Activated CD8-positive, alpha-beta memory T cell treated with anti-CD3 and anti-CD28 coated beads for 48 hours (primary cell): ENCODE data around the gene U2AF1L4.

Source experiments
- DNase-seq, 3 experiments: peaks; one replicate each; pipeline ENCODE4 v3.0.0-alpha.2; 2020; ENCODE audit warnings: low read depth in 2 of 3, low spot score in 2 of 3

U2AF1L4 gene

GRCh38 chr19:35742121-35742724, 3.0 kb downstream of the U2AF1L4 start, which contains the start of gene IGFLR1:
Gene IGFLR1 (minus strand): TSS chr19:35742452. CDS start chr19:35741180, 1,272 bp downstream.
- DNase-seq, result peak; percentile 51 to 60 (median 54)

GRCh38 chr19:35741203-35741515, 4.1 kb downstream of the U2AF1L4 start:
- no peak for DNase-seq

- DNase-seq, result peak; percentile 82 to 90 (median 89)
These were observed 4.6 kb downstream of the U2AF1L4 start for GRCh38 chr19:35740423-35741202.

GRCh38 chr19:35740108-35740422, 5.2 kb downstream of the U2AF1L4 start:
- no peak for DNase-seq

- no peak for DNase-seq
These were observed 5.7 kb downstream of the U2AF1L4 start for GRCh38 chr19:35739275-35740107.

- no peak for DNase-seq
These were observed 6.4 kb downstream of the U2AF1L4 start for GRCh38 chr19:35738887-35739229.

- no peak for DNase-seq
These were observed 7.0 kb downstream of the U2AF1L4 start for GRCh38 chr19:35738021-35738886.

GRCh38 chr19:35736913-35737886, 8.0 kb downstream of the U2AF1L4 start:
- no peak for DNase-seq

GRCh38 chr19:35734889-35735288, 10.3 kb downstream of the U2AF1L4 start:
- no peak for DNase-seq

GRCh38 chr19:35734273-35734672, 10.9 kb downstream of the U2AF1L4 start:
- no peak for DNase-seq

- no peak for DNase-seq
These were observed 11.8 kb downstream of the U2AF1L4 start for GRCh38 chr19:35733180-35734125.

GRCh38 chr19:35732540-35733179, 12.6 kb downstream of the U2AF1L4 start:
- no peak for DNase-seq

GRCh38 chr19:35731779-35732405, 13.3 kb downstream of the U2AF1L4 start:
- no peak for DNase-seq

GRCh38 chr19:35731353-35731752, 13.9 kb downstream of the U2AF1L4 start:
- DNase-seq, result no peak

GRCh38 chr19:35730326-35730725, 14.9 kb downstream of the U2AF1L4 start:
- no peak for DNase-seq

GRCh38 chr19:35729763-35730162, 15.5 kb downstream of the U2AF1L4 start:
- no peak for DNase-seq

- DNase-seq, result no peak
These were observed 16.2 kb downstream of the U2AF1L4 start for GRCh38 chr19:35729021-35729420.
